SJSA1 (cell line): Measurements from ENCODE around the gene NID2. TPM values are rescaled to one million over a fixed set of nuclear protein-coding genes. Genes with fewer than 3 reads are reported as not detected.

Experiments
- DNase-seq, 2 experiments: peaks; one replicate each; pipeline ENCODE4 v3.0.0-alpha.2; 2015 to 2020; ENCODE audit warnings: low spot score in 2 of 2, low read depth in 1 of 2
- H3K27ac ChIP-seq: fragments of 250-450 bp; sonication (Bioruptor Pico); 2 replicates; pipeline ENCODE4 v1.5.1; 2020; ENCODE audit warnings: mild to moderate bottlenecking, moderate library complexity
- H3K27me3 ChIP-seq: fragments of 250-450 bp; sonication (Bioruptor Pico); replicated peaks from 2 replicates; pipeline ENCODE4 v1.5.1; 2020; ENCODE audit warnings: mild to moderate bottlenecking, moderate library complexity
- H3K36me3 ChIP-seq: fragments of 250-450 bp; sonication (Bioruptor Pico); 2 replicates; pipeline ENCODE4 v1.5.1; 2020; ENCODE audit warnings: mild to moderate bottlenecking
- H3K4me1 ChIP-seq: fragments of 250-450 bp; sonication (Bioruptor Pico); replicated peaks from 2 replicates; pipeline ENCODE4 v1.6.1; 2021; ENCODE audit warnings: mild to moderate bottlenecking
- H3K4me3 ChIP-seq: fragments of 250-450 bp; sonication (Bioruptor Pico); 2 replicates; pipeline ENCODE4 v1.5.1; 2020; ENCODE audit warnings: mild to moderate bottlenecking
- H3K9me3 ChIP-seq: fragments of 250-450 bp; sonication (Bioruptor Pico); replicated peaks from 2 replicates; pipeline ENCODE4 v1.5.1; 2020; ENCODE audit warnings: mild to moderate bottlenecking
- total RNA-seq: library from RNA; depleted of rRNA; stranded (reverse); fragments of >200 nt; shearing (Covaris generic); gene quantifications from 2 replicates; pipeline ENCODE4 v1.2.3, GENCODE V29; 2014

Gene NID2
- total RNA-seq, 1 experiment from 2014 or later: 63.9 TPM

DNA sequence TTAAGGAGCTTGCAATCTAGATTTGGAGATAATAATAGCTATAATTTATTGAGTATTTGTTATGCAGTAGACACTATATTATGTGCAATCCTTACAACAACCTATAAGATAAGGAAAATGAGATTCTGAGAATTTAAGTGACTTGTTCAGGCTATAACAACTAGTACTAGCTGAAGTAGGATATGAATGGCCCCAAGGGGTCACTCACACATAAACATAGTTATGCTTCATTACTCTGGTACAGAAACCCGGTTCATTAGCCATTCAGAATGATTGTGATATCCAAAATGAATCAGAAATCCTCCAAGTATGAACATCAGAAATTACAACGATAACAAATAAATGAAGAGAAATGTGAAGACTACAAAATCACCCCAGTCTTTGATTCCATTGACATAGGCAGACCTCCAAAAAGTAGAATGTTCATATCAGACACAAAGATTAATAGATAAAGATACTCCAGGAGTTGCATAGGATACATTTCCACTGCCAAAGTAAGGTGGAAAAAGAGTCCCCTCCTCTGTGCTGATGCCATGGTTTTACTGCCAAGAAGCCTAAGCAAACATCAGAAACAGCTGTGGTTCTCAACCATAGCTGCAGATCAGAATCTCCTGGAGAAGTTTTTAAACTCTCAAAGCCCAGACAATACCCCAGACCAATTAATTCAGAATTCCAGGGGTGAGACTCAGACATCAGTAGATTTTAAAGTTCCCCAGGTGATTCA, 8.6 kb upstream of the NID2 start:
- peak overlapping the region; percentile 22 for H3K27ac ChIP-seq

GRCh38 chr14:52076334-52076733, 7.5 kb upstream of the NID2 start:
- Histone ChIP-seq H3K9me3 (no peaks in the 10 kb centered on the region), H3K36me3 (no peaks in the 10 kb centered on the region), H3K27me3 (no peaks in the 10 kb centered on the region), H3K4me3 (no peak overlapping the region), H3K4me1 (peaks cover 60% of the 10 kb centered on the region), H3K27ac (no peak overlapping the region)
- no peak for DNase-seq

More for the DNA sequence above, 8.6 kb upstream of the NID2 start:
- Histone ChIP-seq H3K4me3 (no peak overlapping the region), H3K9me3 (no peaks in the 10 kb centered on the region), H3K36me3 (no peaks in the 10 kb centered on the region), H3K27me3 (no peaks in the 10 kb centered on the region), H3K4me1 (peaks cover 61% of the 10 kb centered on the region)
- DNase-seq: no peak

GRCh38 chr14:52075371-52075770, 6.5 kb upstream of the NID2 start:
- Histone ChIP-seq H3K9me3 (no peaks in the 10 kb centered on the region), H3K27me3 (no peaks in the 10 kb centered on the region), H3K4me3 (no peak overlapping the region), H3K27ac (no peak overlapping the region), H3K4me1 (peaks cover 57% of the 10 kb centered on the region), H3K36me3 (no peaks in the 10 kb centered on the region)
- no peak for DNase-seq

DNA sequence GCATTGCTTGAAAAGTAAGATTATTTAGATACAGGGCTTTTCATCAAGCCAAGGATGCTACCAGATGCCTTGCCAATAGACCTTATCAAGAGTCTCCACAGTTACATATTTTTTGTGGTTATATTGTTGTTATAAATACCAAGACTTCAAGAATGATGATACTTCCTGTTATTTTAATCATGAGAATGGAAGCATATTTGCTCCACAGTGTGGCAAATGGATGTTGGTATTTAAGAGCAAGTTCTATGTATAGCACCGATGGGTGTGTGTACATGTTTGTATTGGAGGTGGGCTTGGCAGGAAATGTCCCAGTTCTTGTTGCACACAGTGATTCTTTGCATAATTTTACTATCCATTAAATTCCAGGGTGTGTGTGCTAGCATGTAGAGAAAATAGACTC, 4.4 kb upstream of the NID2 start:
- H3K36me3 ChIP-seq: no peaks in the 10 kb centered on the region
- no peaks in the 10 kb centered on the region for H3K9me3 ChIP-seq
- peaks cover 46% of the 10 kb centered on the region for H3K4me1 ChIP-seq
- H3K27ac ChIP-seq: no peak overlapping the region
- H3K4me3 ChIP-seq: no peak overlapping the region
- no peaks in the 10 kb centered on the region for H3K27me3 ChIP-seq
- no peak for DNase-seq

GRCh38 chr14:52072266-52072780, 3.5 kb upstream of the NID2 start:
- peaks cover 46% of the 10 kb centered on the region for H3K4me1 ChIP-seq
- DNase-seq: no peak
- no peak overlapping the region for H3K27ac ChIP-seq
- H3K4me3 ChIP-seq: no peak overlapping the region
- no peaks in the 10 kb centered on the region for H3K27me3 ChIP-seq
- no peaks in the 10 kb centered on the region for H3K9me3 ChIP-seq
- no peaks in the 10 kb centered on the region; the same call in 1 of the 2 replicates for H3K36me3 ChIP-seq

GRCh38 chr14:52071675-52072074, 2.8 kb upstream of the NID2 start:
- Histone ChIP-seq H3K36me3 (peaks cover 4% of the 10 kb centered on the region), H3K9me3 (no peaks in the 10 kb centered on the region), H3K27me3 (no peaks in the 10 kb centered on the region), H3K27ac (no peak overlapping the region), H3K4me1 (peaks cover 44% of the 10 kb centered on the region), H3K4me3 (no peak overlapping the region)
- DNase-seq: no peak

GRCh38 chr14:52070051-52070431, 1.2 kb upstream of the NID2 start:
- Histone ChIP-seq H3K4me3 (peak overlapping the region; percentile 74), H3K27ac (peak overlapping the region; percentile 73), H3K27me3 (no peaks in the 10 kb centered on the region), H3K9me3 (no peaks in the 10 kb centered on the region), H3K4me1 (peaks cover 44% of the 10 kb centered on the region), H3K36me3 (peaks cover 7% of the 10 kb centered on the region)
- no peak for DNase-seq

- H3K4me1 ChIP-seq: peaks cover 44% of the 10 kb centered on the region
- H3K36me3 ChIP-seq: peaks cover 7% of the 10 kb centered on the region
- H3K27me3 ChIP-seq: no peaks in the 10 kb centered on the region
- H3K9me3 ChIP-seq: no peaks in the 10 kb centered on the region
- peak overlapping the region; percentile 74 for H3K4me3 ChIP-seq
- peak; percentile 64 to 82 for DNase-seq
- peak overlapping the region; percentile 73 for H3K27ac ChIP-seq
Measured at GRCh38 chr14:52069307-52070050, 620 bp upstream of the NID2 start.

DNA sequence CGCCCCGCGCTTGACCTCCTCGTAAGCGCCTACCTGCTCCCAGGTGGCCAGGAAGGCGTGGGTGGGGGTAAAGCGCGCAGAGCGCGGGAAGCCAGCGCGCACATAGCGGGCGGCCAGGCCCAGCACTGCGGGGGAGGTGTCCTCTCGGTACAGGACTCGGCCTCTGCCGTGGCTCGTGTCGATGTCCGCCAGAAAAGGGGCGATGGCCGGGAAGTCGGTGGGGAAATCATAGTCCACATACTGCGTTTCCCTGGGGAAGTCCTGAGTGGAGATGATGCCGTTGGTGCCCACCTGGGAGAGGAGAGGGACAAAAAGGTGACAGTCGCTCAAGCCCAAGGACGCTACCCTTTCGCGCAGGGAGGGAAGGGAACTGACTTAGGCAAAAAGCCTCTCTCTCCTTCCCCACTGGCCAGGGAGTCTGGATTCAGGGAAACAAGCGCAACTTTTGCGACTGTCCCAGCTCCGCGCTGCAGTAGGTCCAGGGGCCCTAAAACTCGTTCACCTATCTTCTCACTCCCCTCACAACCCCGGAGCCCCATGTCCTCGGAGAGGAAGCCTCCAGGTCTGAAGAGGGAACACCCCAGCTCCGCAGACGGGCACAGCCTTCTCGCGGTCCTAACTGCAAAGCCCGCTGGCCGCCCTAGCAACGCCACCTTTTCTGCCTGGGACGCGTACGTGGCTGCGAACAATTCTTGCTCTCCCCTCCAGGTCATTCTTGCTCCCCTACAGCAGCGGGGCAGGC, 815 bp downstream of the NID2 start:
- Histone ChIP-seq H3K9me3 (no peaks in the 10 kb centered on the region), H3K27ac (no peak overlapping the region), H3K4me1 (peaks cover 39% of the 10 kb centered on the region), H3K27me3 (no peaks in the 10 kb centered on the region), H3K36me3 (peaks cover 7% of the 10 kb centered on the region), H3K4me3 (peak overlapping the region; percentile 74)
- peak; percentile 49 to 64 for DNase-seq

GRCh38 chr14:52064174-52064573, 4.7 kb downstream of the NID2 start:
- Histone ChIP-seq H3K4me3 (no peak overlapping the region), H3K9me3 (no peaks in the 10 kb centered on the region), H3K36me3 (peaks cover 7% of the 10 kb centered on the region), H3K4me1 (peaks cover 9% of the 10 kb centered on the region), H3K27ac (no peak overlapping the region), H3K27me3 (no peaks in the 10 kb centered on the region)
- DNase-seq: no peak

- DNase-seq: no peak
- no peak overlapping the region for H3K4me3 ChIP-seq
Measured at GRCh38 chr14:52063052-52063462, 5.8 kb downstream of the NID2 start.

GRCh38 chr14:52061890-52062289, 7.0 kb downstream of the NID2 start:
- Histone ChIP-seq H3K4me1 (no peaks in the 10 kb centered on the region), H3K9me3 (no peaks in the 10 kb centered on the region), H3K36me3 (peaks cover 5% of the 10 kb centered on the region), H3K4me3 (no peak overlapping the region), H3K27ac (no peak overlapping the region), H3K27me3 (no peaks in the 10 kb centered on the region)
- DNase-seq: no peak

More at GRCh38 chr14:52063052-52063462, 5.8 kb downstream of the NID2 start:
- Histone ChIP-seq H3K36me3 (peaks cover 7% of the 10 kb centered on the region), H3K9me3 (no peaks in the 10 kb centered on the region), H3K27ac (no peak overlapping the region), H3K27me3 (no peaks in the 10 kb centered on the region), H3K4me1 (peaks cover 7% of the 10 kb centered on the region)

- no peaks in the 10 kb centered on the region for H3K27me3 ChIP-seq
- H3K4me1 ChIP-seq: no peaks in the 10 kb centered on the region
- H3K4me3 ChIP-seq: no peak overlapping the region
- no peak for DNase-seq
- no peak overlapping the region for H3K27ac ChIP-seq
- H3K36me3 ChIP-seq: peaks cover under 1% of the 10 kb centered on the region
- no peaks in the 10 kb centered on the region for H3K9me3 ChIP-seq
Measured at GRCh38 chr14:52061390-52061789, 7.5 kb downstream of the NID2 start.
